Endothelial cell of umbilical vein (primary cell): ENCODE measurements around the gene FAM168A.

Experiments used
- EZH2 ChIP-seq: IDR thresholded peaks from 2 replicates; pipeline ENCODE4 v1.6.1; 2012; ENCODE audit warnings: borderline replicate concordance, low read depth, mild to moderate bottlenecking, moderate library complexity, low read length, inconsistent platforms; ENCODE audit not compliant: severe bottlenecking
- FOS ChIP-seq: IDR thresholded peaks from 2 replicates; pipeline ENCODE4 v1.6.1; 2011; ENCODE audit warnings: mild to moderate bottlenecking, low read length, moderate library complexity, borderline replicate concordance; ENCODE audit not compliant: insufficient read depth
- GATA2 ChIP-seq: IDR thresholded peaks from 2 replicates; pipeline ENCODE4 v1.7.0; 2011; ENCODE audit warnings: low read depth, mild to moderate bottlenecking, moderate library complexity, mixed read lengths, low read length; ENCODE audit not compliant: insufficient read length, insufficient read depth
- MYC ChIP-seq: IDR thresholded peaks from one replicate; pipeline ENCODE4 v1.6.1; 2011; ENCODE audit warnings: mild to moderate bottlenecking, low read depth, low read length
- POLR2A ChIP-seq: IDR thresholded peaks from 2 replicates; pipeline ENCODE4 v1.6.1; 2012; ENCODE audit warnings: low read depth, mild to moderate bottlenecking, control low read depth, low read length
- POLR2AphosphoS5 ChIP-seq: IDR thresholded peaks from 2 replicates; pipeline ENCODE4 v1.6.1; 2012; ENCODE audit warnings: low read depth, mild to moderate bottlenecking, control low read depth, low read length, moderate library complexity; ENCODE audit not compliant: insufficient read depth
- TF ChIP-seq, protein P1 (sequence below), 2 donors: IDR thresholded peaks; 1 replicate in 1 of 2; 2 replicates in 1 of 2; pipeline ENCODE4 v1.5.1; 2011; ENCODE audit warnings: low read length in 2 of 2, mild to moderate bottlenecking in 2 of 2, moderate library complexity in 2 of 2, control low read depth in 1 of 2, inconsistent platforms in 1 of 2, low read depth in 1 of 2; ENCODE audit not compliant: insufficient read depth in 1 of 2; ENCODE audit errors: extremely low read depth in 1 of 2
- TF ChIP-seq, protein P2 (sequence below): IDR thresholded peaks from 2 replicates; pipeline ENCODE4 v1.6.1; 2011; ENCODE audit not compliant: insufficient read depth, insufficient read length

DNA sequence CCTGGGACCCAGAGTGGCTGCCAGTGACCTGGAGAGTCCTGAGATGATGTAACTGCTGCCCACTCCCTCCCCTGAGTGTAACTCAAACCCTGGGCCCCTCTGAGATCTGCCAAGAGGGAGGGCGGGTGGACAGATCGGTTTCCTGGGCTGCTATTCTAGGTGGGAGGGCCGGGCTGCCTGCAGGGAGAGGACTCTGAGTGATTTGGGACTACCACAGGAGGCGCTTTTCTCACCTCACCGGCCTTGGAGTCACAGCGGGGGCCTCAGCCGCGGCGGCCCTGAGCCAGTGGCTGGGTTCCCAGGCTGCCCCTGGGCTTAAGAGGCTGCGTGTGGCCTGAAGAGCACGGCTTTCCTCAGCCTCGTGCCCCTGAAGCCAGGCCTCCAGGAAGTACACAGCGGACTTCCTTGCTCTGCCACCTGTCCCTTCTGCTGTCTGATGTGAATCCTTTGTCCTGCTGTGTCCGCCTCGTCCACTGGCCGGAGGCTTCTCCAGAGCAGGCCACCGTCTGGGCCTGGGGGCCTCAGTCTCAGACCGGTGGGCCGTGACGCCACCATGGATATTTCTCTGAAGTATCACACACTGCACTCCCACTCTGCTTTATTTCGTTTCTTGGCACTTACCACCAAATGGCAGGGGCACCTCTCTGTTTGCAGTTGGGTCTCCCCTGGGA is 210.2 kb downstream of the FAM168A start:
- TF ChIP-seq, protein P1, sequence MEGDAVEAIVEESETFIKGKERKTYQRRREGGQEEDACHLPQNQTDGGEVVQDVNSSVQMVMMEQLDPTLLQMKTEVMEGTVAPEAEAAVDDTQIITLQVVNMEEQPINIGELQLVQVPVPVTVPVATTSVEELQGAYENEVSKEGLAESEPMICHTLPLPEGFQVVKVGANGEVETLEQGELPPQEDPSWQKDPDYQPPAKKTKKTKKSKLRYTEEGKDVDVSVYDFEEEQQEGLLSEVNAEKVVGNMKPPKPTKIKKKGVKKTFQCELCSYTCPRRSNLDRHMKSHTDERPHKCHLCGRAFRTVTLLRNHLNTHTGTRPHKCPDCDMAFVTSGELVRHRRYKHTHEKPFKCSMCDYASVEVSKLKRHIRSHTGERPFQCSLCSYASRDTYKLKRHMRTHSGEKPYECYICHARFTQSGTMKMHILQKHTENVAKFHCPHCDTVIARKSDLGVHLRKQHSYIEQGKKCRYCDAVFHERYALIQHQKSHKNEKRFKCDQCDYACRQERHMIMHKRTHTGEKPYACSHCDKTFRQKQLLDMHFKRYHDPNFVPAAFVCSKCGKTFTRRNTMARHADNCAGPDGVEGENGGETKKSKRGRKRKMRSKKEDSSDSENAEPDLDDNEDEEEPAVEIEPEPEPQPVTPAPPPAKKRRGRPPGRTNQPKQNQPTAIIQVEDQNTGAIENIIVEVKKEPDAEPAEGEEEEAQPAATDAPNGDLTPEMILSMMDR (IDR thresholded peaks at IDR 0.05; ENCODE audit: extremely low read depth in 1 of 2, insufficient read depth in 1 of 2, low read depth in 1 of 2, low read length in 2 of 2): no peak
- TF ChIP-seq POLR2A: no peak
- no peak for TF ChIP-seq FOS
- no peak for TF ChIP-seq POLR2AphosphoS5
- TF ChIP-seq MYC: no peak
- TF ChIP-seq, protein P2, sequence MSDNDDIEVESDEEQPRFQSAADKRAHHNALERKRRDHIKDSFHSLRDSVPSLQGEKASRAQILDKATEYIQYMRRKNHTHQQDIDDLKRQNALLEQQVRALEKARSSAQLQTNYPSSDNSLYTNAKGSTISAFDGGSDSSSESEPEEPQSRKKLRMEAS: no peak
- TF ChIP-seq EZH2: no peak
- TF ChIP-seq GATA2: no peak
